MM.1S (cell line): ENCODE measurements around the gene SMC4.

Experiments used
- CTCF ChIP-seq: fragments of 300-600 bp; sonication (generic); IDR thresholded peaks from 2 replicates; pipeline ENCODE4 v1.5.1; 2016; ENCODE audit warnings: antibody characterized with exemption, low read length, mixed read lengths
- EZH2 ChIP-seq: fragments of 300-600 bp; sonication (generic); optimal IDR thresholded peaks from 2 replicates; pipeline ENCODE3; 2017; ENCODE audit warnings: low read depth, mild to moderate bottlenecking, antibody characterized with exemption, low read length, mixed read lengths
- EZH2phosphoT487 ChIP-seq: fragments of 300-600 bp; sonication (generic); IDR thresholded peaks from 2 replicates; pipeline ENCODE4 v1.6.1; 2018; ENCODE audit warnings: antibody characterized with exemption, low read length

GRCh38 chr3:160381470-160381869 lies 18.0 kb upstream of the SMC4 start:
- TF ChIP-seq CTCF (no peak), EZH2phosphoT487 (no peak), EZH2 (no peak)
